IMR-90 (cell line): Measurements from ENCODE around the gene HS6ST3. TPM values are rescaled to one million over a fixed set of nuclear protein-coding genes. Genes with fewer than 3 reads are reported as not detected.

Experiments used
- ATAC-seq: fragments of 200-7000 bp; cut with Tn5 transposase; 2 replicates; pipeline ENCODE4 v1.9.1; 2020; ENCODE audit warnings: low read depth, mild to moderate bottlenecking, moderate library complexity
- BruUV-seq: library from RNA; stranded (reverse); fragments of 400-500 nt; replicated peaks from 2 replicates; lab custom pipeline; 2021; lab: Mats Ljungman, UMichigan
- CTCF ChIA-PET: fragments of 300-600 bp; formaldehyde crosslinking; extraction: SDS; loops from one replicate; lab custom pipeline; 2021; ENCODE audit warnings: antibody characterized with exemption; lab: Yijun Ruan, JAX
- POLR2A ChIA-PET: fragments of 300-600 bp; sonication (Branson Sonifier 250); formaldehyde crosslinking; loops from one replicate; lab custom pipeline; 2022; ENCODE audit warnings: antibody characterized with exemption; ENCODE audit not compliant: unreplicated experiment; lab: Charles Lee
- DNase-seq: peaks from one replicate; pipeline ENCODE4 v3.0.0; 2013
- H2AFZ ChIP-seq: replicated peaks from 2 replicates; pipeline ENCODE3; 2013; ENCODE audit warnings: low read length, mild to moderate bottlenecking; ENCODE audit not compliant: poor library complexity
- H2AK5ac ChIP-seq: 2 replicates; pipeline ENCODE4 v1.6.1; 2013; ENCODE audit warnings: low read depth, low read length, inconsistent platforms
- H2AK9ac ChIP-seq: replicated peaks from 2 replicates; pipeline ENCODE3; 2013; ENCODE audit warnings: mild to moderate bottlenecking, low read depth, low read length, moderate library complexity; ENCODE audit not compliant: poor library complexity
- H2BK120ac ChIP-seq: 2 replicates; pipeline ENCODE4 v1.6.1; 2013; ENCODE audit warnings: low read depth, low read length, inconsistent platforms
- H2BK15ac ChIP-seq: 3 replicates; pipeline ENCODE4 v1.6.1; 2013; ENCODE audit warnings: low read depth, low read length, inconsistent platforms
- H2BK20ac ChIP-seq: 2 replicates; pipeline ENCODE4 v1.6.1; 2013; ENCODE audit warnings: low read depth, mild to moderate bottlenecking, inconsistent platforms, low read length, moderate library complexity
- H2BK5ac ChIP-seq: 2 replicates; pipeline ENCODE4 v1.6.1; 2013; ENCODE audit warnings: mild to moderate bottlenecking, low read depth, low read length, inconsistent platforms; ENCODE audit not compliant: poor library complexity, severe bottlenecking
- H3K14ac ChIP-seq: replicated peaks from 2 replicates; pipeline ENCODE4 v1.6.1; 2013; ENCODE audit warnings: low read depth, low read length, inconsistent platforms
- H3K18ac ChIP-seq: 2 replicates; pipeline ENCODE4 v1.6.1; 2013; ENCODE audit warnings: low read depth, low read length, control low read depth
- H3K23ac ChIP-seq: 2 replicates; pipeline ENCODE4 v1.6.1; 2013; ENCODE audit warnings: low read depth, low read length, inconsistent platforms
- H3K27ac ChIP-seq: 2 replicates; pipeline ENCODE4 v1.5.1; 2013; ENCODE audit warnings: mild to moderate bottlenecking, control low read depth, low read length; ENCODE audit not compliant: insufficient read depth
- H3K27me3 ChIP-seq: 2 replicates; pipeline ENCODE4 v1.6.1; 2013; ENCODE audit warnings: low read length; ENCODE audit not compliant: control insufficient read depth, insufficient read depth
- H3K36me3 ChIP-seq: 2 replicates; pipeline ENCODE4 v1.6.1; 2013; ENCODE audit warnings: low read length, mixed read lengths; ENCODE audit not compliant: control insufficient read depth, insufficient read depth
- H3K4ac ChIP-seq: 2 replicates; pipeline ENCODE4 v1.6.1; 2013; ENCODE audit warnings: low read depth, low read length, inconsistent platforms
- H3K4me1 ChIP-seq: 2 replicates; pipeline ENCODE4 v1.6.1; 2013; ENCODE audit warnings: low read length, mixed read lengths; ENCODE audit not compliant: control insufficient read depth, insufficient read depth
- H3K4me2 ChIP-seq: 2 replicates; pipeline ENCODE4 v1.6.1; 2013; ENCODE audit warnings: low read depth, mild to moderate bottlenecking, control low read depth, low read length, moderate library complexity
- H3K4me3 ChIP-seq: 2 replicates; pipeline ENCODE4 v1.5.1; 2013; ENCODE audit warnings: low read depth, mild to moderate bottlenecking, control low read depth, low read length, moderate library complexity; ENCODE audit not compliant: insufficient read depth
- H3K56ac ChIP-seq: 2 replicates; pipeline ENCODE4 v1.6.1; 2013; ENCODE audit warnings: low read length, inconsistent platforms; ENCODE audit not compliant: insufficient read depth; ENCODE audit errors: extremely low read depth
- H3K79me1 ChIP-seq, 2 experiments: 2 replicates each; pipeline ENCODE4 v1.6.1; 2013; ENCODE audit warnings: low read length in 2 of 2, inconsistent platforms in 1 of 2, low read depth in 1 of 2
- H3K9ac ChIP-seq: 2 replicates; pipeline ENCODE4 v1.6.1; 2013; ENCODE audit warnings: low read depth, low read length, control low read depth
- H3K9me1 ChIP-seq: 2 replicates; pipeline ENCODE4 v1.6.1; 2013; ENCODE audit warnings: low read length, inconsistent platforms; ENCODE audit not compliant: insufficient read depth
- H3K9me3 ChIP-seq: 2 replicates; pipeline ENCODE4 v1.6.1; 2013; ENCODE audit warnings: low read length; ENCODE audit not compliant: control insufficient read depth, insufficient read depth
- H4K20me1 ChIP-seq: 2 replicates; pipeline ENCODE4 v1.6.1; 2013; ENCODE audit warnings: low read length, inconsistent platforms; ENCODE audit not compliant: insufficient read depth
- H4K5ac ChIP-seq: 2 replicates; pipeline ENCODE4 v1.6.1; 2013; ENCODE audit warnings: mild to moderate bottlenecking, low read depth, low read length, control low read depth
- H4K8ac ChIP-seq, 2 experiments: 2 replicates each; pipeline ENCODE4 v1.6.1; 2013; ENCODE audit warnings: low read depth in 2 of 2, low read length in 2 of 2, control low read depth in 1 of 2, inconsistent platforms in 1 of 2
- H4K91ac ChIP-seq: 2 replicates; pipeline ENCODE4 v1.6.1; 2013; ENCODE audit warnings: low read depth, low read length, inconsistent platforms; ENCODE audit not compliant: insufficient read depth
- CEBPB ChIP-seq: IDR thresholded peaks from 2 replicates; pipeline ENCODE4 v1.6.1; 2012; ENCODE audit warnings: low read depth, low read length, improper control_type of control experiment
- CHD1 ChIP-seq: IDR thresholded peaks from 2 replicates; pipeline ENCODE4 v1.6.1; 2012; ENCODE audit warnings: low read depth, low read length, improper control_type of control experiment
- CTCF ChIP-seq: conservative IDR thresholded peaks from 2 replicates; pipeline ENCODE4 v1.5.1; 2012; ENCODE audit warnings: mild to moderate bottlenecking, low read depth, low read length, improper control_type of control experiment
- FOS ChIP-seq: fragments of 150-350 bp; IDR thresholded peaks from 2 replicates; pipeline ENCODE4 v1.6.1; 2016; ENCODE audit warnings: low read depth, low read length
- MAFK ChIP-seq: IDR thresholded peaks from 2 replicates; pipeline ENCODE4 v1.6.1; 2012; ENCODE audit warnings: low read depth, low read length, improper control_type of control experiment
- MXI1 ChIP-seq: IDR thresholded peaks from 2 replicates; pipeline ENCODE4 v1.6.1; 2012; ENCODE audit warnings: low read depth, mild to moderate bottlenecking, low read length, moderate library complexity, borderline replicate concordance
- NFE2L2 ChIP-seq: fragments of 150-350 bp; IDR thresholded peaks from 2 replicates; pipeline ENCODE4 v1.6.1; 2016; ENCODE audit warnings: low read depth, mild to moderate bottlenecking, low read length
- POLR2A ChIP-seq: IDR thresholded peaks from 2 replicates; pipeline ENCODE4 v1.6.1; 2012; ENCODE audit warnings: mild to moderate bottlenecking, low read depth, low read length
- RAD21 ChIP-seq: IDR thresholded peaks from 2 replicates; pipeline ENCODE4 v1.6.1; 2012; ENCODE audit warnings: low read length, improper control_type of control experiment
- RFX5 ChIP-seq: IDR thresholded peaks from 2 replicates; pipeline ENCODE4 v1.8.0; 2012; ENCODE audit warnings: low read depth, mild to moderate bottlenecking, low read length, moderate library complexity
- WGBS, 2 experiments: methylation state at CpG; one replicate each; pipeline versions ENCODE4 v1.1.5 to v1.1.7; 2013; ENCODE audit warnings: missing lambda C conversion rate in 2 of 2; ENCODE audit not compliant: insufficient read length in 1 of 2; ENCODE audit errors: extremely low coverage in 2 of 2; 5-methylcytosine and 5-hydroxymethylcytosine counted together
- dilution Hi-C: fragments of 300-500 bp; cut with HindIII; formaldehyde crosslinking; loops from one replicate; pipeline ENCODE4 v1.14.3; 2018; ENCODE audit warnings: low sequenced_read_pairs; ENCODE audit not compliant: unreplicated experiment
- in situ Hi-C: fragments of 300-500 bp; cut with MboI; formaldehyde crosslinking; loops from 3 replicates; pipeline ENCODE4 v1.14.3; 2019; ENCODE audit warnings: low sequenced_read_pairs, inconsistent platforms, mixed read lengths
- intact Hi-C: fragments of 100-400 bp; cut with micrococcal nuclease; formaldehyde crosslinking; loops from 2 replicates; pipeline ENCODE4 v1.10.0; 2022
- polyA plus RNA-seq, 3 experiments: library from polyadenylated mRNA; depleted of rRNA; stranded (reverse); fragments of >200 nt; gene quantifications; 2 replicates each; pipeline ENCODE4 v1.2.3, GENCODE V29; 2012; ENCODE audit warnings: low replicate concordance in 1 of 3
- total RNA-seq: library from RNA; depleted of rRNA; stranded (reverse); fragments of >200 nt; gene quantifications from 2 replicates; pipeline ENCODE4 v1.2.3, GENCODE V29; 2012

The HS6ST3 gene
- total and polyA plus RNA-seq, 2 of the 4 experiments (the other 2 are of a cell fraction), result not detected

GRCh38 chr13:96165840-96166239, 75.9 kb downstream of the HS6ST3 start:
- H2BK20ac ChIP-seq, result no peak overlapping the region
- H3K27me3 ChIP-seq, result no peaks in the 10 kb centered on the region
- intact Hi-C loops (no loop called here), dilution Hi-C loops (no loop called here), in situ Hi-C loops (no loop called here)
- no peak for DNase-seq
- no peak overlapping the region for H3K27ac ChIP-seq
- BruUV-seq, result no TSS peak
- H2BK15ac ChIP-seq, result no peak overlapping the region
- H3K18ac ChIP-seq, result no peak overlapping the region
- H3K56ac ChIP-seq, result no peak overlapping the region
- H3K79me1 ChIP-seq, result no peaks in the 10 kb centered on the region
- no peaks in the 10 kb centered on the region for H4K20me1 ChIP-seq
- no peak overlapping the region for H2AK5ac ChIP-seq
- no peak overlapping the region for H3K14ac ChIP-seq
- no peak overlapping the region for H2BK120ac ChIP-seq
- H3K4me1 ChIP-seq, result no peaks in the 10 kb centered on the region
- TF ChIP-seq POLR2A, result no peak
- no peak for TF ChIP-seq RFX5
- TF ChIP-seq CEBPB, result no peak
- TF ChIP-seq MAFK, result no peak
- TF ChIP-seq NFE2L2, result no peak
- TF ChIP-seq CTCF, result no peak
- TF ChIP-seq RAD21, result no peak
- TF ChIP-seq FOS, result no peak
- no peak for TF ChIP-seq MXI1
- no peak for TF ChIP-seq CHD1
- H4K91ac ChIP-seq, result no peak overlapping the region
- H3K4ac ChIP-seq, result no peak overlapping the region
- no peak overlapping the region for H2AK9ac ChIP-seq
- no peak overlapping the region for H4K5ac ChIP-seq
- H3K4me2 ChIP-seq, result no peak overlapping the region
- no peaks in the 10 kb centered on the region for H3K9me3 ChIP-seq
- H3K9me1 ChIP-seq, result no peaks in the 10 kb centered on the region
- H3K4me3 ChIP-seq, result no peak overlapping the region
- WGBS, 2 experiments, result no CpG with 5 or more reads among the region's 1 CpG
- no peak overlapping the region for H2BK5ac ChIP-seq
- no peak overlapping the region for H4K8ac ChIP-seq
- no peak overlapping the region for H2AFZ ChIP-seq
- ChIA-PET CTCF (no interaction called here), POLR2A (no interaction called here)
- H3K9ac ChIP-seq, result no peak overlapping the region
- no peak overlapping the region for H3K23ac ChIP-seq
- ATAC-seq, result no peak
- no peaks in the 10 kb centered on the region for H3K36me3 ChIP-seq
